Smooth muscle cell of the brain vasculature (primary cell): ENCODE results near the gene PRSS53.
"Not testable (repeated sequence)": the region's sequence is repeated elsewhere in the genome, so short reads cannot be mapped to it uniquely, and the experiment has no call there.

Experiments
- DNase-seq: peaks from one replicate; pipeline ENCODE4 v3.0.0-alpha.2; 2012; ENCODE audit warnings: low read depth, low spot score

PRSS53 gene

GRCh38 chr16:31088459-31089183, at the start of gene PRSS53:
PRSS53 (minus strand) TSS chr16:31088943; CDS start chr16:31088809, 134 bp downstream.
- no peak for DNase-seq

GRCh38 chr16:31136822-31137499, 48.2 kb upstream of the PRSS53 start:
- not testable (repeated sequence) for DNase-seq

- no peak for DNase-seq
Observed at GRCh38 chr16:31136287-31136662, 47.5 kb upstream of the PRSS53 start.

- DNase-seq, result no peak
Observed at GRCh38 chr16:31135535-31136286, 47.0 kb upstream of the PRSS53 start, which contains the start of gene PRSS8. PRSS8 (minus strand) TSS chr16:31135727; CDS start chr16:31135498, 229 bp downstream.

- DNase-seq, result no peak
Observed at GRCh38 chr16:31134625-31135534, 46.1 kb upstream of the PRSS53 start.

GRCh38 chr16:31134091-31134571, 45.4 kb upstream of the PRSS53 start:
- DNase-seq, result no peak

GRCh38 chr16:31133046-31133501, 44.3 kb upstream of the PRSS53 start:
- DNase-seq, result no peak

- no peak for DNase-seq
Observed at GRCh38 chr16:31132303-31132979, 43.7 kb upstream of the PRSS53 start.

GRCh38 chr16:31131841-31132271, 43.1 kb upstream of the PRSS53 start:
- DNase-seq, result no peak

GRCh38 chr16:31131416-31131815, 42.7 kb upstream of the PRSS53 start:
- DNase-seq, result no peak

- no peak for DNase-seq
Observed at GRCh38 chr16:31130899-31131298, 42.2 kb upstream of the PRSS53 start.

- no peak for DNase-seq
Observed at GRCh38 chr16:31130336-31130891, 41.7 kb upstream of the PRSS53 start.

GRCh38 chr16:31129568-31130335, 41.0 kb upstream of the PRSS53 start:
- no peak for DNase-seq

GRCh38 chr16:31128711-31129567, 40.2 kb upstream of the PRSS53 start:
- no peak for DNase-seq

- DNase-seq, result no peak
Observed at GRCh38 chr16:31127182-31127581, 38.4 kb upstream of the PRSS53 start.

- no peak for DNase-seq
Observed at GRCh38 chr16:31125844-31126243, 37.1 kb upstream of the PRSS53 start.

- no peak for DNase-seq
Observed at GRCh38 chr16:31120129-31120528, 31.4 kb upstream of the PRSS53 start.
